Activated CD4-positive, alpha-beta T cell treated with anti-CD3 and anti-CD28 coated beads, Interleukin-2, amount 10 ng/mL, durations not matched to agents 7 days and 5 days (primary cell): ENCODE measurements around the gene IL21. TPM values are rescaled to one million over a fixed set of nuclear protein-coding genes. Genes with fewer than 3 reads are reported as not detected.

Experiments used
- CTCF ChIA-PET: fragments of 350-600 bp; sonication (Branson Sonifier 250); formaldehyde crosslinking; loops from one replicate; lab custom pipeline; 2021; ENCODE audit warnings: antibody characterized with exemption; lab: Charles Lee
- POLR2A ChIA-PET: fragments of 350-600 bp; sonication (Branson Sonifier 250); formaldehyde crosslinking; loops from one replicate; lab custom pipeline; 2021; ENCODE audit warnings: antibody characterized with exemption; lab: Charles Lee
- DNase-seq: peaks from one replicate; pipeline ENCODE4 v3.0.0-alpha.2; 2020
- H3K27ac Mint-ChIP-seq: one replicate; pipeline ENCODE4 v1.8.0; 2021; ENCODE audit warnings: mild to moderate bottlenecking, moderate library complexity, mixed read lengths
- H3K27me3 Mint-ChIP-seq: one replicate; pipeline ENCODE4 v1.8.0; 2021; ENCODE audit warnings: mixed read lengths
- H3K36me3 Mint-ChIP-seq: one replicate; pipeline ENCODE4 v1.8.0; 2021; ENCODE audit warnings: low read depth, mixed read lengths
- H3K4me1 Mint-ChIP-seq: one replicate; pipeline ENCODE4 v1.8.0; 2021; ENCODE audit warnings: mixed read lengths
- H3K4me3 Mint-ChIP-seq: one replicate; pipeline ENCODE4 v1.8.0; 2021; ENCODE audit warnings: mild to moderate bottlenecking, moderate library complexity, mixed read lengths
- H3K9me3 Mint-ChIP-seq: one replicate; pipeline ENCODE4 v1.8.0; 2021; ENCODE audit warnings: mixed read lengths
- total RNA-seq, 2 experiments: library from RNA; stranded (reverse); gene quantifications; one replicate each; pipeline ENCODE4 v1.2.3, GENCODE V29; 2021

The IL21 gene
- total RNA-seq, 2 experiments from 2014 or later: 0.69 to 1.0 TPM

GRCh38 chr4:122624205-122624604 lies 3.3 kb upstream of the IL21 start:
- H3K4me1 Mint-ChIP-seq: peaks cover 12% of the 10 kb centered on the region
- H3K27ac Mint-ChIP-seq: no peak overlapping the region

GRCh38 chr4:122623637-122624166 lies 2.8 kb upstream of the IL21 start:
- no peak for DNase-seq
- CTCF ChIA-PET: interaction anchor here (1.2 kb wide), 1 partner anchor 8 kb away, joined by 4 read pairs; no protein-coding TSS in a partner anchor
- no peak overlapping the region for H3K27ac Mint-ChIP-seq

More at GRCh38 chr4:122624205-122624604, 3.3 kb upstream of the IL21 start:
- CTCF ChIA-PET: interaction anchor here (1.5 kb wide), 1 partner anchor 16 kb away, joined by 4 read pairs; no protein-coding TSS in a partner anchor
- Mint-ChIP-seq H3K9me3 (no peaks in the 10 kb centered on the region), H3K27me3 (no peaks in the 10 kb centered on the region), H3K4me3 (no peak overlapping the region), H3K36me3 (no peaks in the 10 kb centered on the region)
- no peak for DNase-seq
- POLR2A ChIA-PET: no interaction called here

GRCh38 chr4:122622400-122622799 lies 1.5 kb upstream of the IL21 start:
- H3K36me3 Mint-ChIP-seq: no peaks in the 10 kb centered on the region
- no peaks in the 10 kb centered on the region for H3K9me3 Mint-ChIP-seq
- H3K4me3 Mint-ChIP-seq: no peak overlapping the region
- DNase-seq: no peak
- peaks cover 22% of the 10 kb centered on the region for H3K4me1 Mint-ChIP-seq
- H3K27me3 Mint-ChIP-seq: no peaks in the 10 kb centered on the region
- POLR2A ChIA-PET: no interaction called here
- CTCF ChIA-PET: no interaction called here
- no peak overlapping the region for H3K27ac Mint-ChIP-seq

More at GRCh38 chr4:122623637-122624166, 2.8 kb upstream of the IL21 start:
- Mint-ChIP-seq H3K4me3 (no peak overlapping the region), H3K36me3 (no peaks in the 10 kb centered on the region), H3K27me3 (no peaks in the 10 kb centered on the region), H3K9me3 (no peaks in the 10 kb centered on the region), H3K4me1 (peaks cover 14% of the 10 kb centered on the region)
- POLR2A ChIA-PET: no interaction called here

GRCh38 chr4:122619611-122620010 lies 1.3 kb downstream of the IL21 start:
- ChIA-PET POLR2A (no interaction called here), CTCF (interaction anchor here (1.3 to 1.8 kb wide), 3 partner anchors 9 to 42 kb away, joined by 3 to 7 read pairs (median 4); no protein-coding TSS in a partner anchor)
- Mint-ChIP-seq H3K27me3 (no peaks in the 10 kb centered on the region), H3K4me3 (peak overlapping the region; percentile 67), H3K36me3 (no peaks in the 10 kb centered on the region), H3K4me1 (peaks cover 33% of the 10 kb centered on the region), H3K27ac (peak overlapping the region; percentile 79), H3K9me3 (no peaks in the 10 kb centered on the region)
- no peak for DNase-seq

- Mint-ChIP-seq H3K27me3 (no peaks in the 10 kb centered on the region), H3K4me3 (peak overlapping the region; percentile 17), H3K27ac (peak overlapping the region; percentile 39), H3K9me3 (no peaks in the 10 kb centered on the region), H3K4me1 (peaks cover 33% of the 10 kb centered on the region), H3K36me3 (no peaks in the 10 kb centered on the region)
- POLR2A ChIA-PET: interaction anchor here (0.6 kb wide), 1 partner anchor 297 kb away, joined by 3 read pairs; no protein-coding TSS in a partner anchor
- DNase-seq: no peak
- CTCF ChIA-PET: interaction anchor here (0.7 to 2.5 kb wide), 5 partner anchors 9 to 99 kb away, joined by 3 to 12 read pairs (median 5); no protein-coding TSS in a partner anchor
Measured at GRCh38 chr4:122617597-122618593, 3.0 kb downstream of the IL21 start.

GRCh38 chr4:122616915-122617596 lies 3.8 kb downstream of the IL21 start:
- no peaks in the 10 kb centered on the region for H3K9me3 Mint-ChIP-seq
- H3K36me3 Mint-ChIP-seq: no peaks in the 10 kb centered on the region
- H3K4me3 Mint-ChIP-seq: no peak overlapping the region
- ChIA-PET POLR2A (interaction anchor here (0.7 kb wide), 1 partner anchor 297 kb away, joined by 3 read pairs; no protein-coding TSS in a partner anchor), CTCF (interaction anchor here (0.7 to 3.1 kb wide), 6 partner anchors 8 to 100 kb away, joined by 3 to 13 read pairs (median 6); no protein-coding TSS in a partner anchor)
- no peak overlapping the region for H3K27ac Mint-ChIP-seq
- H3K27me3 Mint-ChIP-seq: no peaks in the 10 kb centered on the region
- H3K4me1 Mint-ChIP-seq: peaks cover 33% of the 10 kb centered on the region
- no peak for DNase-seq

- no peaks in the 10 kb centered on the region for H3K27me3 Mint-ChIP-seq
- DNase-seq: no peak
- CTCF ChIA-PET: interaction anchor here (0.9 to 3.1 kb wide), 2 partner anchors 12 to 19 kb away, joined by 3 to 13 read pairs; no protein-coding TSS in a partner anchor
- no peaks in the 10 kb centered on the region for H3K9me3 Mint-ChIP-seq
- no peak overlapping the region for H3K4me3 Mint-ChIP-seq
- H3K27ac Mint-ChIP-seq: no peak overlapping the region
- H3K36me3 Mint-ChIP-seq: no peaks in the 10 kb centered on the region
- H3K4me1 Mint-ChIP-seq: peaks cover 34% of the 10 kb centered on the region
- POLR2A ChIA-PET: interaction anchor here (0.5 to 0.7 kb wide), 2 partner anchors 44 to 381 kb away, joined by 3 to 4 read pairs; no protein-coding TSS in a partner anchor
Measured at GRCh38 chr4:122614621-122615020, 6.2 kb downstream of the IL21 start.

- H3K27me3 Mint-ChIP-seq: no peaks in the 10 kb centered on the region
- POLR2A ChIA-PET: no interaction called here
- no peaks in the 10 kb centered on the region for H3K36me3 Mint-ChIP-seq
- no peaks in the 10 kb centered on the region for H3K9me3 Mint-ChIP-seq
- DNase-seq: no peak
- H3K4me3 Mint-ChIP-seq: no peak overlapping the region
- H3K27ac Mint-ChIP-seq: no peak overlapping the region
- CTCF ChIA-PET: no interaction called here
- peaks cover 22% of the 10 kb centered on the region for H3K4me1 Mint-ChIP-seq
Measured at GRCh38 chr4:122612540-122612939, 8.3 kb downstream of the IL21 start.

GRCh38 chr4:122606364-122607043 lies 14.4 kb downstream of the IL21 start:
- no peak for DNase-seq
- ChIA-PET CTCF (interaction anchor here (1.4 kb wide), 1 partner anchor 110 kb away, joined by 4 read pairs; no protein-coding TSS in a partner anchor), POLR2A (no interaction called here)
- H3K36me3 Mint-ChIP-seq: no peaks in the 10 kb centered on the region
- no peak overlapping the region for H3K27ac Mint-ChIP-seq
- no peaks in the 10 kb centered on the region for H3K9me3 Mint-ChIP-seq
- no peak overlapping the region for H3K4me3 Mint-ChIP-seq
- H3K27me3 Mint-ChIP-seq: peaks cover 2% of the 10 kb centered on the region
- peaks cover 22% of the 10 kb centered on the region for H3K4me1 Mint-ChIP-seq

GRCh38 chr4:122604146-122604545 lies 16.7 kb downstream of the IL21 start:
- Mint-ChIP-seq H3K4me1 (peaks cover 17% of the 10 kb centered on the region), H3K4me3 (no peak overlapping the region), H3K9me3 (no peaks in the 10 kb centered on the region), H3K27ac (no peak overlapping the region), H3K27me3 (peaks cover 6% of the 10 kb centered on the region), H3K36me3 (no peaks in the 10 kb centered on the region)
- CTCF ChIA-PET: interaction anchor here (1.6 to 3.3 kb wide), 3 partner anchors 11 to 113 kb away, joined by 3 to 19 read pairs (median 13); no protein-coding TSS in a partner anchor
- no peak for DNase-seq
- POLR2A ChIA-PET: no interaction called here

GRCh38 chr4:122603156-122603574 lies 17.7 kb downstream of the IL21 start:
- Mint-ChIP-seq H3K4me1 (peaks cover 17% of the 10 kb centered on the region), H3K9me3 (no peaks in the 10 kb centered on the region), H3K27ac (no peak overlapping the region), H3K4me3 (no peak overlapping the region), H3K36me3 (no peaks in the 10 kb centered on the region), H3K27me3 (peaks cover 6% of the 10 kb centered on the region)
- ChIA-PET POLR2A (no interaction called here), CTCF (interaction anchor here (0.9 to 3.3 kb wide), 12 partner anchors 10 to 703 kb away, joined by 3 to 19 read pairs (median 5); partner anchors contain the start of genes BBS12 and NUDT6)
- no peak for DNase-seq
